ENCODE results near the gene C2CD2.

Gene C2CD2

GRCh38 chr21:41961753-41962152 is 7.9 kb upstream of the C2CD2 start:
- TF ChIP-seq FOXP2 (optimal IDR thresholded peaks at IDR 0.05; ENCODE audit: borderline replicate concordance, extremely low read depth, extremely low read length, insufficient read depth) (no peak), SIN3A (IDR thresholded peaks at IDR 0.05; ENCODE audit: borderline replicate concordance, insufficient read depth, low read length) (no peak), REST (IDR thresholded peaks at IDR 0.05; ENCODE audit: insufficient read depth in 1 of 2, low read depth in 2 of 2, low read length in 2 of 2) (no peak), POLR2AphosphoS5 (IDR thresholded peaks at IDR 0.05; ENCODE audit: low read depth, low read length) (no peak), TAF1 (IDR thresholded peaks at IDR 0.05; ENCODE audit: borderline replicate concordance, insufficient read depth, low read length) (no peak)

GRCh38 chr21:41961282-41961701 is 7.5 kb upstream of the C2CD2 start:
- no peak for TF ChIP-seq TAF1 (IDR thresholded peaks at IDR 0.05; ENCODE audit: borderline replicate concordance, insufficient read depth, low read length)
- TF ChIP-seq SIN3A (IDR thresholded peaks at IDR 0.05; ENCODE audit: borderline replicate concordance, insufficient read depth, low read length) = no peak
- no peak for TF ChIP-seq POLR2AphosphoS5 (IDR thresholded peaks at IDR 0.05; ENCODE audit: low read depth, low read length)
- no peak for TF ChIP-seq FOXP2 (optimal IDR thresholded peaks at IDR 0.05; ENCODE audit: borderline replicate concordance, extremely low read depth, extremely low read length, insufficient read depth)
- no peak for TF ChIP-seq REST (IDR thresholded peaks at IDR 0.05; ENCODE audit: insufficient read depth in 1 of 2, low read depth in 2 of 2, low read length in 2 of 2)

- TF ChIP-seq FOXP2 (optimal IDR thresholded peaks at IDR 0.05; ENCODE audit: borderline replicate concordance, extremely low read depth, extremely low read length, insufficient read depth) (no peak), POLR2AphosphoS5 (IDR thresholded peaks at IDR 0.05; ENCODE audit: low read depth, low read length) (no peak), SIN3A (IDR thresholded peaks at IDR 0.05; ENCODE audit: borderline replicate concordance, insufficient read depth, low read length) (no peak), TAF1 (IDR thresholded peaks at IDR 0.05; ENCODE audit: borderline replicate concordance, insufficient read depth, low read length) (no peak), REST (IDR thresholded peaks at IDR 0.05; ENCODE audit: insufficient read depth in 1 of 2, low read depth in 2 of 2, low read length in 2 of 2) (no peak)
These were observed 6.6 kb upstream of the C2CD2 start for GRCh38 chr21:41960386-41960785.

- no peak for TF ChIP-seq SIN3A (IDR thresholded peaks at IDR 0.05; ENCODE audit: borderline replicate concordance, insufficient read depth, low read length)
- TF ChIP-seq FOXP2 (optimal IDR thresholded peaks at IDR 0.05; ENCODE audit: borderline replicate concordance, extremely low read depth, extremely low read length, insufficient read depth) = no peak
- no peak for TF ChIP-seq REST (IDR thresholded peaks at IDR 0.05; ENCODE audit: insufficient read depth in 1 of 2, low read depth in 2 of 2, low read length in 2 of 2)
- TF ChIP-seq TAF1 (IDR thresholded peaks at IDR 0.05; ENCODE audit: borderline replicate concordance, insufficient read depth, low read length) = no peak
- TF ChIP-seq POLR2AphosphoS5 (IDR thresholded peaks at IDR 0.05; ENCODE audit: low read depth, low read length) = no peak
These were observed 5.2 kb upstream of the C2CD2 start for GRCh38 chr21:41958886-41959563.

All from PFSK-1 (cell line).